ENCODE results near the gene RGL2.

RGL2 gene

GRCh38 chr6:33297956-33298772 lies 578 bp downstream of the RGL2 start:
- TF ChIP-seq, protein P1, sequence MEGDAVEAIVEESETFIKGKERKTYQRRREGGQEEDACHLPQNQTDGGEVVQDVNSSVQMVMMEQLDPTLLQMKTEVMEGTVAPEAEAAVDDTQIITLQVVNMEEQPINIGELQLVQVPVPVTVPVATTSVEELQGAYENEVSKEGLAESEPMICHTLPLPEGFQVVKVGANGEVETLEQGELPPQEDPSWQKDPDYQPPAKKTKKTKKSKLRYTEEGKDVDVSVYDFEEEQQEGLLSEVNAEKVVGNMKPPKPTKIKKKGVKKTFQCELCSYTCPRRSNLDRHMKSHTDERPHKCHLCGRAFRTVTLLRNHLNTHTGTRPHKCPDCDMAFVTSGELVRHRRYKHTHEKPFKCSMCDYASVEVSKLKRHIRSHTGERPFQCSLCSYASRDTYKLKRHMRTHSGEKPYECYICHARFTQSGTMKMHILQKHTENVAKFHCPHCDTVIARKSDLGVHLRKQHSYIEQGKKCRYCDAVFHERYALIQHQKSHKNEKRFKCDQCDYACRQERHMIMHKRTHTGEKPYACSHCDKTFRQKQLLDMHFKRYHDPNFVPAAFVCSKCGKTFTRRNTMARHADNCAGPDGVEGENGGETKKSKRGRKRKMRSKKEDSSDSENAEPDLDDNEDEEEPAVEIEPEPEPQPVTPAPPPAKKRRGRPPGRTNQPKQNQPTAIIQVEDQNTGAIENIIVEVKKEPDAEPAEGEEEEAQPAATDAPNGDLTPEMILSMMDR (IDR thresholded peaks at IDR 0.05; ENCODE audit: insufficient read depth, low read length, poor library complexity, severe bottlenecking): peak; percentile 15
- peak; percentile 67 for DNase-seq (ENCODE audit: extremely low read depth, insufficient read length)
- Histone ChIP-seq H3K27me3 (replicated peaks; ENCODE audit: control insufficient read depth, insufficient read depth, low read length) (no peaks in the 10 kb centered on the region), H3K4me3 (replicated peaks; ENCODE audit: low read depth, low read length) (peak overlapping the region; percentile 81), H3K36me3 (ENCODE audit: control insufficient read depth, insufficient read depth, low read length) (peaks cover 9% of the 10 kb centered on the region)

DNA sequence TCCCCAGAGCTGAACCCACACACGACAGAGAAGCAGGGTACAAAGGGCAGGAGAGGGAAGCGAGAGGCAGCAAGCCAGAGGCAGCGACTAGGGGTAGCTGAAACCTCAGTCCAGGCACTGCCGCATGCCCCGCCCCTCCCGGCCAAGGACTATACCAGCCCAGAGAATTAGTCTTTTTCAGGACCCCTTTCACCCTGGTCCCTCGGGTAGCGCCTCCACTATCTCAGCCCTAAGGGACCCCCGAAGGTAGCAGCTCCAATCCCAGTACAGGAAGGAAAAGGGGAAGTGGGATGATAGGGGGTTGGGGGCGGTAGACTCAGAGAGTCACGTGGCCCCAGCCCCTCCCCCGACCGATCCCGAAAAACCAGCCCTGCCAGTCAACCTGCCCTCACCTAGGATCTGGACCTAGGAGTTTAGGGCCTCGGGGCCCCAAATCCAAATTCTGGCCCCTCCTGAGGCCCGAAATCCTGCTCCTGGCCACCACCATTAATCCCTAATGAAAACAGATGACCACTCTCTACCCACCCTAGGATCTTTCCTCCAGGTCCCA lies 1.3 kb downstream of the RGL2 start:
- DNase-seq (ENCODE audit: extremely low read depth, insufficient read length): no peak
- H3K36me3 ChIP-seq (ENCODE audit: control insufficient read depth, insufficient read depth, low read length): peaks cover 10% of the 10 kb centered on the region
- H3K27me3 ChIP-seq (replicated peaks; ENCODE audit: control insufficient read depth, insufficient read depth, low read length): no peaks in the 10 kb centered on the region
- H3K4me3 ChIP-seq (replicated peaks; ENCODE audit: low read depth, low read length): peak overlapping the region; percentile 81
- TF ChIP-seq, protein P1 (IDR thresholded peaks at IDR 0.05; ENCODE audit: insufficient read depth, low read length, poor library complexity, severe bottlenecking): no peak

GRCh38 chr6:33296797-33297405 lies 1.8 kb downstream of the RGL2 start:
- peak overlapping the region; percentile 81; the same call in 1 of the 2 replicates for H3K4me3 ChIP-seq (replicated peaks; ENCODE audit: low read depth, low read length)
- H3K27me3 ChIP-seq (replicated peaks; ENCODE audit: control insufficient read depth, insufficient read depth, low read length): no peaks in the 10 kb centered on the region
- H3K36me3 ChIP-seq (ENCODE audit: control insufficient read depth, insufficient read depth, low read length): peaks cover 10% of the 10 kb centered on the region
- TF ChIP-seq, protein P1 (IDR thresholded peaks at IDR 0.05; ENCODE audit: insufficient read depth, low read length, poor library complexity, severe bottlenecking): no peak
- DNase-seq (ENCODE audit: extremely low read depth, insufficient read length): no peak

DNA sequence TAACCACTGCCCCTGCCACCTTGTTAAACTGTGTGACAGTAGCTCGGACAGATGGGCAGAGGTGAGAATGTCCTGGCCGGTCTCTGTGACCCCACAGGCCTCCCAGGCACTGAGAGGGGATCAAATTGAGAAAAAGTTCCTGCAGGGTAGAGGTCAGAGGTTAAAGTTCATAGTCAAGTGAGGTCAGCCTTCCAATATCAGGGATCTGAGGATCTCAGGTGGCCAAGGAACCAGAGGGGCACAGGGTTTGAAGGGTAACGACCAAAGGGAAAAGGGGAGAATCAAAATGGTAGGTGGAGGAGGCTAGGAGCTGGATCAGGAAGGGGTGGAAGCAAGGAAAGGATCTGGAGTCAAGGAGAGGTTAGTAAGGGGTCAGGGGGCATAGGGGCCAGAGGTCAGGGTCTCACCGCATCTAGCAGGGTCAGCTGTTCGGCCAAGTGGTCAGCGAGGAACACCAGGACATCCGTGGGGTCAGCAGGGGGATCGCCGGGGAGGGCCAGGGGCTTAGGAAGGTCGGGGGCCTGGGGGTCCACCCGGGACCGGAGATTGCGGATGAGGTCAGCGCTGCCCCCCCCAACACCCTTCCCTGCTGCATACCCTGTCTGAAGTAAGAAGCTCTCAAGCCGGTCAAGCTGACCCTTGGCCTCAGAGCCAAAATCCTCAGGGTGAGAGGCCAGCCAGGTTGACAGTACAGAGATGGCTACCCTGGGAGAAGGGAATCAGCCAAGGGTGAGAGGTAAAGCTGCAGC lies 2.9 kb downstream of the RGL2 start:
- H3K4me3 ChIP-seq (replicated peaks; ENCODE audit: low read depth, low read length): no peak overlapping the region
- no peaks in the 10 kb centered on the region for H3K27me3 ChIP-seq (replicated peaks; ENCODE audit: control insufficient read depth, insufficient read depth, low read length)
- H3K36me3 ChIP-seq (ENCODE audit: control insufficient read depth, insufficient read depth, low read length): peaks cover 10% of the 10 kb centered on the region
- no peak for DNase-seq (ENCODE audit: extremely low read depth, insufficient read length)
- TF ChIP-seq, protein P1 (IDR thresholded peaks at IDR 0.05; ENCODE audit: insufficient read depth, low read length, poor library complexity, severe bottlenecking): no peak

DNA sequence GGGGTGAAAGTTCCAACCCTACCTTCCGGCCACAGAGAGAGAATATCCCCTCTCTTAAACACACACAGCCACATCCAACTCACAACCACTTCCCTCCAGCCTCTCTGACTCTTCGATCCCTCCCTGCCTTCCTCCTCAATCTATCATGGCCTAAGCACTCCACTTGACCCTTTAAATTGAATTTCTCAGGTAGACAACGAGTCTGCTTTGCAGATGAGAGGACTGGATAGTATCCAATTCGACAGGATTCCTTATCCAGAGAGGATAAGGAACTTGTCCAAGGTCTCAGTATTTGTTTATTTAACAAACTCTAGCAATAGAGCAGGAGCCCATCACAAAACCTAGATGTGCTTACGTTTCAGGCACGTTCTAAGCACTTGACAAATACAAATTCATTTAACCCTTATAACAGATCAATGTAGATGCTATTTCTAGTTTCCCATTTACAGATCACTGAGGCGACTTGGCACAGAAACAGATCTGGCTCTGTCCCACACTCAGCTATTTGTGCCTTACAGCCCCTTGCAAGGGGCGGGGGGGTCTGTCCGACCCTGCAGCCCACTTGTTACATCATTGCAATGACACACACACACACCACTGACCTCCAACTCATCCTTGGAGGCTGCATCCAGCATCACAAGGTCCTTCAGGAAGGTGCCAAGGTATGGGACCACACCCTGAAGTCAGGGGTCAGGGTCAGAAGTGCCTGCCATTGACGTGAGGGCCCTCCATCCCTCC lies 4.5 kb downstream of the RGL2 start:
- peaks cover 10% of the 10 kb centered on the region for H3K36me3 ChIP-seq (ENCODE audit: control insufficient read depth, insufficient read depth, low read length)
- TF ChIP-seq, protein P1 (IDR thresholded peaks at IDR 0.05; ENCODE audit: insufficient read depth, low read length, poor library complexity, severe bottlenecking): no peak
- no peak for DNase-seq (ENCODE audit: extremely low read depth, insufficient read length)

More for the DNA sequence above, 4.5 kb downstream of the RGL2 start:
- H3K4me3 ChIP-seq (replicated peaks; ENCODE audit: low read depth, low read length): no peak overlapping the region
- no peaks in the 10 kb centered on the region for H3K27me3 ChIP-seq (replicated peaks; ENCODE audit: control insufficient read depth, insufficient read depth, low read length)
